HG03520 (cell line): ENCODE measurements around the gene ADARB1.

Source experiments
- ATAC-seq: cut with Tn5 transposase; IDR thresholded peaks from one replicate; pipeline ENCODE4 v1.9.1; 2021; ENCODE audit warnings: mild to moderate bottlenecking, moderate library complexity; ENCODE audit not compliant: unreplicated experiment

ADARB1 gene

DNA sequence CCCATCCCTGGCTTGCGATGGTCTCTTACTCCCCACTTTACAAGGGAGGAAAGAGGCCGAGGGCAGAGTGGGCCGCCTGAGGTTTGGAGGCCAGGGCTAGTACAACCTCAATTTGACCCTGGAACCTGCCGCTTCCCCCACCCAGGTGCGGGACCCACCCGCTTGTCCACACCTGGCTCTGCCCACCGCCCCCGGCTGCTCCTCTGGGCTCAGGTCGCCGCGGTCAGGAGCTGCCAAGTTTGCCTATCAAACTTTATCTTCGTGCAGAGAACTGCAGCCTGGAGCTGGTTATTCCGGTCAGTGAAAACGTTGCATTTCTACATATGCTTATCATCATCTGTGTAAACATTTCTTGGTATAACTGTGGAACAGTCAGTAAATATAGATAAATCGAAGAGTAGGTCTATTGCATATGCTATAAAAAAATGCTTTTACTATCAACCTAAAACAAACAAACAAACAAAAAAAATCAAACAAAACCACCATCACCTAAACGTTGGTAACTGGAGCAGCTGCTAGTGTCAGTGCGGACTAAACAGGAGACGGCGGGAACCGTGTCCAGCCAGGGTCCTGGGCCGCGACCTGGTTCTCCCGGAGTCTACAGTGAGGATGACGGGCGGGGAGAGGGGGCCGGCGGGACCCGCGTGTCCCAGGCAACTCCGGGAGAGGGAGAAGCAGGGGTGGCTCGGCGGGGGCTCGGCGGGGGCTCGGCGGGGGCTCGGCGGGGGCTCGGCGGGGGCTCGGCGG, 906 bp upstream of the ADARB1 start:
- ATAC-seq, result no peak

DNA sequence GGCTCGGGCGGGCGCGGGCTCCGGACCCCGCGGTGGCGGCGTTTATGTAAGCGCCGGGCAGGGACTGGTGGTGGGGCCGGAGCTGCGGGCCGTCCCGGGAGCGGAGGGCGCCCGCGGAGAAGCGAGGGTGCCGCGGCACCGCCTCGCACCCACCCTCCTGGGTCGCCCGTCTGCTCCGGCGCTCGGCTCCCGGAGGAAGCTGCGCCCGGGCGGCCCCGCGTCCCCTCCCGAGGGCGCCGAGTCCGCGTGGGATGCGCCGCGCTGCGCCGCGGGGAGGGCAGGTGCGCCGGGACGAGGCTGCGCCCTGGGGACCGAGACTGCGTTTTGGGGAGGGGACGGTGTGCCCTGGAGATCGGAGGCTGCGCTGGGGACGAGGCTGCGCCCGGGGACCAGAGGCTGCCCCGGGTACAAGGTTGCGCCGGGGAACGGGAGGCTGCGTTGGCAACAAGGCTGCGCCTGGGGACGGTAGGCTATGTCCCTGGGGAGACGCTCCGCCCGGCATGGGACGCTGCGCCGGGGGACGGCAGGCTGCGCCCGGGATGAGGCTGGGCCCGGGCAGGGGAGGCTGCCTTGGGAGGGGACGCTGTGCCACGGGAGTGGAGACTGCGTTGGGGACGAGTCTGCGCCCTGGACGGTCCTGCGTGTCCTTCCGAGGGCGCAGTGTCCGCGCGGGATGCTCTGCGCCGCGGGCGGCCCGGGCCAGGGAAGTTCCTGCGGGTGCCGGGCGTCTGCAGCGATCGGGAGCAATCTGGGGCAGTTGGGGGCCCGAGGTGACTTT, 627 bp downstream of the ADARB1 start:
- peak; percentile 11 for ATAC-seq

DNA sequence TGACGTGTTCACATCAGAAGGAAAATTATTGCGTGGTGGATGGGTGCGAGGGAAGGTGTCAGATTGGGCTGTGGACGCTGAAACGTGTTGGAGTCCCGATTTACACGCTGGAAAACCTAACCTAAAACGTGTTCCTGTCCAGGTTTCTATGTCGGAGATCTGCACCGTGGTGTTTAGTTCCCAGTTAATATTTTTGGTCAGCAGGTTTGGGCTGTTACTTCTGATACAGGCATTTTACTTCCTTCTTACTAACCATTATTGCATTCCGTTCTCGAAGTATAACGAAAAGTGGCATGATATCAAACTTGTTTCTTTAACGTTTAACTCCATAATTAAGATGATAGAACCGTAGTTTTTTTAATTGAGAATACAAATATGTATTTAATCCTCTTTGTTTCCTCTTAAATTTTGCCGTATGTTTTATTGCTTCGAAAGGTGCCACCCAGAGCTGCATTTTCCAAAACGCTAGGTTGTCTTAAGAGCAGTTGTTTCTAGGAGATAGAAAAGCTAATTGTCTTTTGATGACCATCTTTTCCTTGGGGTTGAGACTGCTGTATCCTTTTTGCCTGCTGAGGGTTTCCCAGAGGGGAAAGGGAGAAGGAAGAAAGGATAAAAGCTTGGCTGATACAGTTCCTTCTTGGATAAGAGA, 1.3 kb downstream of the ADARB1 start:
- ATAC-seq, result no peak

DNA sequence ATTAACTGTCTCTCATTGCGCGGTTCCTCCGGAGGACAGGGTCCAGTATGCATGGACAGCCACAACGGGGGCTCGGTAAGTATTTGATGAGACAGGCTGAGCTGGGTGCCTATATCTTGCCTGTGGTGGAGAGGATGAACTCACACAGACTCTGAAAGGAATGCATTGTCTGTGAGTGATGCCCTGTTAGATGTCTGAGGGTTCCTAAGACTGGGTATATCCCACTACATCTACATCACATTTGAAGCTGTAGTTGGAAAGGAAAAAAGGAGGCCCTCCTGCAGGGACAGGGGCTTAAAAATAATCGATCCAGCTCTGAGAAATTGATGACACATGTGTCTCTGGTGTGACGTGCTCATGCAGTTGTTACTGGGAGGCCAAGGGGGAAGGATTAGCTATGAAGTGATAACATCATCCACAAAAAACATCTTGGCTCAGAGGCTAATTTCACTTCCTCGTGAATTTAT, 1.9 kb downstream of the ADARB1 start:
- no peak for ATAC-seq

DNA sequence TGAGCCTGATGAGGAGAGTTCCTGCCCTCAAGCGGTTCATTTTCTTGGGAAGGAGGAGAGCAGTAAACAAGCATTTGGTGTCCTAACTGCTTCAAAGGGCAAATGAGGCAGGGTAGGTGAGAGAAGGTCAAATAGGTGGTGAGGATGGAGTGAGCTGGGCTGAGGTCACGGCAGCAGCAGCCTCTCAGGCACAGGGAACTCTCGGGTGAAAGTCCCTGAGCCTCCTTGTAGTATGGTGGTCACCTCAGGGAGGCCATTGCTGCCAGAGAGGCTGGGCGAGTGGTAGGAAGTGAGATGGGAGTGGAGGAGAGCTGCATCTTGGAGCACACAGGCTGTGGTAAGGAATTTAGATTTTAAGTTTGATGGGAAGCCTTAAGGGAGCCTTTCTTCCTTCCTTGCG, 4.0 kb downstream of the ADARB1 start:
- ATAC-seq, result no peak

DNA sequence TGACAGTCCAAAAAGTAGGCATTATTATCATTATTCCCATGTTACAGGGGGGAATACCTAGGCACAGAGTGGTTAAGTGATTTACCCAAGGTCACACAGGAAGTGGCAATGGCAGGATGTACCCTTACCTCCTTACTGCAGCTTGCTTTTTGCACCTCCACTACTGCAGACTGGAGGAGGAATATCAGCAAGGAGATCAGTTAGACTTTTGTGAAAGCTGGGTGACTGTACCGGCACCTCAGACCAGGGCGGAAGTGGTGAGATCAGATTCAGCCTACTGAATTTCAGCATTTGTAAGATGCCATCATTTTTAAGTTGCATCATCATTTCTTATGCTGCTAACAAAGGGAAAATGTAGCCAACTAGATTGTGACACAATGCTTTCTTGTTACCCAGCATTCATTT, 4.5 kb downstream of the ADARB1 start:
- ATAC-seq, result no peak

DNA sequence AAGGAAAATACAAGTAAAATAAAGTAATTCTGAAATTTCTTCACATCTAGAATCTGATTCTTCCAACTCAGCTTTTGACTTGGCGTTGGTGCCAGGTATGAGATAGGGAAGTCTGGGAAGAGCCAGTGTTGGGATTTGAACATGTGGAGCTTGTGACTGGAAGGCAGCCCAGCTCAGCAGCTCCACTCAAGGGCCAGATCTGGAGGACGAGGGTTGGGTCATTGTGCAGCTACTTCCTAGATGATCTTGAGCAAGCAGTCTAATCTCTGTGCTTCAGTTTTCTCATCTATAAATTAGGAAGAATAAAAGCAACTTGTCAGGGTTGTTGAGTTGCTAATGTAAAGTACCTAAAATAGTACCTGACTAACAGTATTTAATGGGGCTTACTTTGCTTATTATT, 5.0 kb downstream of the ADARB1 start:
- ATAC-seq, result no peak

DNA sequence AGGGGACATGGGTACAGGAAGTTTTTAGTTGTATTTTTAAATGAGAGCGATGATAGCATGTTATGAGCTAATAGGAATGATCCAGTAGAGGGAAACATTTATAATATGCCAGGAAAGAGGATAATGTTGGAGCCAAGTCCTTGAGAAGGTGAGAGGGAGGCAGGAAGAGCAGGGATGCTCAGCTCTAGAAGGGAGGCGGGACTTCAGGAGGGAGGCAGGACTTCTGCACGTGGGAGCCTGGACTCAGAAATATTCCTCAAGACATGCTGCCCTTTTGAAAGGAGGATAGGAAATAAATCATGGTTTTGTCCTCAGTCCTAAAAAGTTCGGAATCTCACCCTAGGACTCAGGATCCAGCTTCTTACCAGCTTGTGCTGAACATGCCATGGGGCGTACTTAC, 5.9 kb downstream of the ADARB1 start:
- ATAC-seq, result no peak

DNA sequence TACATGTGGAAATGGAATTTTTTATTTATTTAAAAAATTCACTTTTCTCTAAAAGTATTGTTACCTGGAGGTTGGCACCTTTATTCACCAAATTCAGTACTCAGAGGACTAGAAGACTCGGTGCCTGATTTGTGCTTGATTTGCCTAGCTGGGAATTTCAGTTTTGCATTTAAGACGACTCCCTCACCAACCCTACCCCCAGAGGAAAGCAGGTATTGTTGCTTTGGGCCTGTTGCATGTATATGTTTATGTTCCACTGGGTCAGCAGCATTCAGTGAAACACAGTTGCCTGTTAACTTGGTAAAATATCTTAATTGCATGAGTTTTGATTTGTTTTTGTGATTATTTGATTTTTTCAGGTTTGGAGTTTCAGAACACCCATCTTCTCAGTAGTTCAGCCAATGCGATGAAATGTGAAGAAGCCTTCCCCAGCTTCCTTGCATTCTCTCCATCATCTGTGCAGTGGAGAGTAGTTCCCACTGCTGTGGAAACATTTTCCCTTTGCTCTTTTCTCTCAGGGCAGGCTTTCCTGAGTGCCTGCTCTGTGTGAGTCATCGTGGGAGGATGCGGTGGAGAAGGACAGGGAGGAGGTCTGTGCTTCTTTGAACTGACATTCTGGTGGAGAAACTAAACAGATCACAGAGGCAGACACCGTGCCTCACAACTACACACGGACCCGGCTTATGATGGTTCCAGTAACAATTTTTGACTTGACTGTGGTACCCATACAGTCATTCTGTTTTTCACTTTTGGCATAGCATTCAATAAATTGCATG, 6.4 kb downstream of the ADARB1 start:
- ATAC-seq, result no peak

DNA sequence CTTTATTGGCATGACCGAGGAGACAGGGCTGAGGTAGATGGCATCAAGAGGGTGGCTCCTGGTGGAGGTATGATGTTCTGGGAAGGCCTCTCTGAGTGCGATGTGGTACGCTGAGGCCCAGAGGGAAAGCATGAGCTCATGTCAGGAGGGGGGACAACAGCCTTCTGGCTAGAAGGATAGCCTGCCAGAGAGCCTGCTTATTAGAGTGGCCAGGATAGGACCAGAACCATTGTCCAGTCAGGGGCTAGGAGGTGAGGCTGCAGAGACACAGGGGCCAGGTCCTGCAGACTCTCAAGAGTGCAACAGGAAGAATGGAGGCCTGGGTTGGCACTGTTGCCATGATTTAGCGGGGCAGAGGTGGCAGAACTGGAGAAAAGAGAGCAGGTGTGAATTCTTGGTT, 7.3 kb downstream of the ADARB1 start:
- no peak for ATAC-seq

DNA sequence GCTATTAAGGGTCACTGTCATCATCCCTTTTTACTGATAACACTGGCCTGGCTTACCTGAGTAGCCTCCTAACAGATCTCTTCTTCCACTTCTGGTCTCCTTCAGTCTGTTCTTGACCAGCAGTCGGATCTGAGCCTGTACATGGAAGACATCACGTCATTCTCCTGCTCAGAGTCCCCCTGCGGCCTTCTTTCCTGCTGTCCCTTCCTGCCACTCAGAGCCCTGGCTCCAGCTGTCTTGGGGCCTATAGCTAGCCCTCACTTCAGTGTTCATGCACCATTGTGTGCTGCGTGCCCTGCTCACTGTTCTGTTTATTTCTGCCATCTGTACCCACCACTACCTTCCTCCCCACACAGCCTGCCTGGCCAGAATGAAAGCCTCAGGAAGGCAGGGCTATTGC, 8.4 kb downstream of the ADARB1 start:
- no peak for ATAC-seq

DNA sequence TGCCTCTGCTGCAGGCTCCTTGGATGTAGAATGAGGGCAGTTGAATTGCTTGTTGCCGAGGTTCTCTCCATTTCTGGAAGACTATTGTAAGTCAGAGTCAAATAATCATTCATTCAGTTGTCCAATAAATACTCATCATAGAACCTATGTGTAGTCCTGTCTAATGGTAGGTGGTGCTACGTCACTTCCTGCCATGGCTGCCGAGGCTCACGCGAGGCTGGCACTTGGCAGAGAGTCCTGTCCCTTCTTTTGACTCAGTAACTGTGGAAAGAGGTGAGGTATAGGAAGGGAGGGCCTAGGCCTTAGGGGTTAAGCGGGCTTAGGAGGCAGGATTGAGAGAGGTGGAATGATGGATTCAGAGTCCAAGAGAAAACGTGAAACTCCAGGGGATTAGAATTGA, 9.7 kb downstream of the ADARB1 start:
- ATAC-seq, result no peak

DNA sequence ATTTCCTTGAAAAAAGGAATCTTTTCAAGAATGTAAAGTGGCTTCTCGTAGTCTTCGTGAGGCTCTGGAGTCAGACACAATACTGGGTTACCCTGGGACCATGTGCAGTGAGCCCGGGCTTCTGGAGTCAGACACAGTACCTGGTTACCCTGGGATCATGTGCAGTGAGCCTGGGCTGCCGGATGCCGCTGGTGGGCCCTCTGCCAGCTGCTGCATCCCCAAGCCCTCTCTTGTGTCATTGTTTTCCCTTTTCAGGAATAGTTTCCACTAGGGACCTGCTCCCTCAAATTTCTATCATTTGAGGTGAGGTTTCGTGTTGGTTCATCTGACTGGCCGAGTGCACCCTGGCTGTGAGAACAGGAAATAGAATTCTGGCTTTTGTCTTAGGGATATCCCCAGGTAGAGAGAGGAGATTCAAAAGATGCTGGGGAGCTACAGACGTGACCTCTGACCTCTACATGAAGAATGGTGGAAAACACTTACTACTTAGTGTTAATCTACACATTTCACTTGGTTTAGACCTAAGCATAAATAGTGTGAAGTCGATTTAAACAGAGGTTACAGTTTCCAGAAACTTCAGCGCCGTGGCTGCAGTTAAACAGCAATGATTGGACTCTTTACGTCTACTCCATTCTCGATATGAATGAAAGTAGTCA, 10.6 kb downstream of the ADARB1 start:
- no peak for ATAC-seq

DNA sequence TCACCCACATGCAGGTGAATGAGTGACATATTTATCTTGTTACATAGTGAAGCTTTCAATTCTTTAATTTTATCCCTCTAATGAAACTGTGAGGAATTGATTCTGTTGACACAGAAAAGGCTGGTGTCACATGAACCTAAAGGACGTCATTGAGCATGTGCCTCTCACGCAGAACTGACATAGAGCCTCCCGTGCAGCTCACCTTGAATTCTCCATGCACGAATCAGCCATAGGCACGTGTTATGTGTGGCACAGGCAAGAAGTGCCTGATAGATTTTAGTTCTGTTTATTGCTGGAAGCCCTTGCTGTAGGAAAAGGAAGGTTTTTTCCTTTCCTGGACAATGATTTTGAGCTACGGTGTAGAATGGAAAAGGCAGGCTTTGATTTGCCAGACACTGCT, 11.3 kb downstream of the ADARB1 start:
- no peak for ATAC-seq

DNA sequence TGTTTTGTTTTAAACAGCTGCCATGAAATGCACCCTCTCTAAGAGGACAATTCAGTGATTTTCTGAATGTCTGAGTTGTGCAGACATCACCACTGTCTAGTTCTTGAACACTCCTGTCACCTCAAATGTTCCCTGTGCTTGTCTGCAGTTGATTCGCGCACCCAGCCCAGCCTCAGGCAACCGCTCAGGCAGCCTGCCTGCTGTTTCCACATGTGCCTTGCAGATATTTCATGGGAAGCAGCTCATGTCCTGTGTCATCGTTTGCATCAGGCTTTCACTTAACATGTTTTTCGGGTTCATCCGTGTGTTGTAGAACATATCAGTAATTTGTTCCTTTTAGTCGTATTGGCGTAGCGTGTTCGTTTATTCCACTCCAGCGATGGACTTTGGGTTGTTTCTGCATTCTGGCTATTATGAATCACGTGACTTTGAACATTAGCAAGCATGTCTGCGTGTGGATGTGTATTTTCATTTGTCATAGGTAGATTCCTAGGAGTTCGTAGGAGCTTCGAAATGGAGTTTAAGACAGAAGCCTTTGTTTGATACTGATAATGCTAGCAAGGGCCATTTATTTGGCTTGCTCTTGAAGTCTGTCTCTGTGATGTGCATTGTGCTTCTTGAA, 12.1 kb downstream of the ADARB1 start:
- ATAC-seq, result no peak

DNA sequence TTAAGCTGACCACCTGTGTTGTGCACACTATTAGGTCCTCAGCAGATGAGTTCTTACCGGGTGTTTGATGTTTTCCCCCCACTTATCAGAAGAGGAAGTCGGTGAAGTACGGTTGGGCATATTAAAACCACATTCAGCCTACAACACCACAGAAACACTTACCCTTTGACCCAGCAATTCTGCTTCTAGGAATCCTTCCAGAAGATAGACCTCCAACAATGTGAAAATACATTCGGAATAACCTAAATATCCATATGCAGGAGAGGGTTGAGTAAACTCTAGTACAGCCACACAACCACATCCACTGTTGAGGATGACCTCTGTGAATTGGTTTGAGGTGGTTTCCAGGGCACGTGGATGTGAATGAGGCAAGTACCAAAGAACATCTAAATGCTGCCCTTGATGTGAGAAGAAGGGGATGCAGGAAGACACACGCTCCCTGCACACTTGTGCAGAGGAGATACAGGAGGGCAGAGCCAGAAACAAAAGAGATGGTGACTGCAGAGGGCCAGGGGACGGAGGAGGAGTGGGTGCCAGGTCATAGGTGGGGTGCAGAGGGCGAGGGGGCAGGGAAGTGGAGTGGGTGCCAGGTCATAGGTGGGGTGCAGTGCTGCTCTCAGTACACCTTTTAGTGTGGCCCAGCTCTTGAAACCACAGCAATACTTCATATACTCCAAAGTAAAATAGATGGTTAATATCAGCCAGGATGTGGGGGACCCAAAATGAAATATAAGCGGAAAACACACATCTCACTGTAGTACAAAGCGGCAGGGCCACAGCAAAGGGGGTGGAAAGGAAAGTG, 12.8 kb downstream of the ADARB1 start:
- ATAC-seq, result no peak

DNA sequence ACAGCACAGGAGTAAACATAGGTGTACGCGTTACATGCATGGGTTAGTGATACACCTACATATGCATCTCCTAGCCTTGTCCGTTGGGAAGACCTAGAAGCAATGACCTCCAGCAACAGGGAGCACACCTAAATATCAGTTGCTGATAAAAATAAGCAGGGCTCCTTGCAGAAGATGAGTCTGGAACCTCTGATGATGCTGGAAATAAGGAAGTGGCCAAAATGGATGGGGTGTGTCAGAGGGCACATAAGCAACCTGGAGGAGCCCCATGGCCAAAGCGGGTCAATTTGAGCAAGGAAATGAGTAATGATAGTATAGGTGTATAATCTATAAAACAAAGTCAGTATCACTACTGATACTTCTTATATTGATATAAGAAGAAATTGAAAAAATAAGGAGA, 13.7 kb downstream of the ADARB1 start:
- ATAC-seq, result no peak

DNA sequence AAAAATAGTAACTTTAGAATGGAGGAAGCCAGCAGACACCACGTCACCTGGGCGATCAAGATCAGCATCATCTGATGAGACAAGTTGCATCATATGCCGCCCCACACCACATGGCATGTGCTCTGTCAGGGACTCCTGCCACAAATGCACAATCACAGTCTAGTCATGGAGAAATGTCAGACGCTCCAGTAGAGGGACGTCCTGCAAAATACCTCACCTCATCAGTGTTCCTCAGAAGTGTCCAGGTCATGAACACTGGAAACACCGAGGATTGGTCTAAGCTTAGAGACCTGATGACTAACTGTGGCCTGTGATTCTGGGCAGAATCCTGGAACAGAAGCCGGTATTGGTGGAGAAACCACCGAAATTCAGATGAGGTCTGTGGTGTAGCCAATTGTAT, 14.3 kb downstream of the ADARB1 start:
- no peak for ATAC-seq

DNA sequence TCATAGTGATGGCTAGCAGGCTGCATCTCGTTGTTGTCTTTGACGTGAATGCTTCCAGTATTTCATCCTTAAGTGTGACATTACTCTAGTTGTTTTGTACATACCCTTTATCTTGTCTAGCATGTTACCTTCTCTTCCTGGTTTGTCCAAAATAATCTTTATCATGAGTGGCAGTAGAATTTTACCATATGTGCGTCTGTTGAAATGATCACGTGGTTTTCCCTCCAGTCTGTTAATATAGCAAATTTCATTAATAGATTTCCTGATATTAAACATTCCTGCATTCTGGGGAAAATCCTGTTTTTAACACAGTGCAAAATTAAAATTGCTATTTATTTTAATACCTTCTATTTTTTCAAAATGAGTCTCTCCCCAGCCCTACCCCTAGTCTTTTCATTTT, 15.6 kb downstream of the ADARB1 start:
- no peak for ATAC-seq
